Smooth muscle cell (in vitro differentiated cells): Measurements from ENCODE around the gene NCAPG2. TPM values are rescaled to one million over a fixed set of nuclear protein-coding genes. Genes with fewer than 3 reads are reported as not detected.

Experiments
- DNase-seq: peaks from one replicate; lab custom pipeline; 2025; ENCODE audit not compliant: unreplicated experiment; lab: John Stamatoyannopoulos, UW
- H2AFZ ChIP-seq: fragments of 200-600 bp; sonication (generic); 2 replicates; pipeline ENCODE4 v1.6.0; 2016; ENCODE audit warnings: antibody characterized with exemption, low read depth, mild to moderate bottlenecking
- H3F3A ChIP-seq: fragments of 200-600 bp; sonication (generic); 2 replicates; pipeline ENCODE4 v1.6.0; 2017; ENCODE audit warnings: antibody characterized with exemption, low read depth
- H3K27ac ChIP-seq: fragments of 200-600 bp; sonication (generic); 2 replicates; pipeline ENCODE4 v1.5.1; 2016; ENCODE audit warnings: low read depth, mild to moderate bottlenecking
- H3K27me3 ChIP-seq: fragments of 200-600 bp; sonication (generic); 2 replicates; pipeline ENCODE4 v1.6.1; 2016; ENCODE audit warnings: low read depth, mild to moderate bottlenecking
- H3K36me3 ChIP-seq: fragments of 200-600 bp; sonication (generic); 2 replicates; pipeline ENCODE4 v1.5.1; 2016; ENCODE audit warnings: low read depth
- H3K4me1 ChIP-seq: fragments of 200-600 bp; sonication (generic); 2 replicates; pipeline ENCODE4 v1.5.1; 2016; ENCODE audit warnings: low read depth
- H3K4me2 ChIP-seq: fragments of 200-600 bp; sonication (generic); 2 replicates; pipeline ENCODE4 v1.6.0; 2016; ENCODE audit warnings: mild to moderate bottlenecking
- H3K4me3 ChIP-seq: fragments of 200-600 bp; sonication (generic); 2 replicates; pipeline ENCODE4 v1.5.1; 2016; ENCODE audit warnings: mild to moderate bottlenecking
- H3K79me2 ChIP-seq: fragments of 200-600 bp; sonication (generic); 2 replicates; pipeline ENCODE4 v1.6.0; 2016; ENCODE audit warnings: low read depth, mild to moderate bottlenecking
- H3K9ac ChIP-seq: fragments of 200-600 bp; sonication (generic); 2 replicates; pipeline ENCODE4 v1.6.0; 2016; ENCODE audit warnings: low read depth
- H3K9me3 ChIP-seq: fragments of 200-600 bp; sonication (generic); replicated peaks from 2 replicates; pipeline ENCODE4 v1.5.1; 2016; ENCODE audit warnings: low read depth
- H4K20me1 ChIP-seq: fragments of 200-600 bp; sonication (generic); 2 replicates; pipeline ENCODE4 v1.6.0; 2016; ENCODE audit warnings: low read depth
- WGBS: methylation state at CpG from one replicate; pipeline ENCODE4 v1.1.7; 2016; ENCODE audit warnings: low lambda C conversion rate; 5-methylcytosine and 5-hydroxymethylcytosine counted together
- polyA plus RNA-seq: library from polyadenylated mRNA; unstranded; fragments of >200 nt; fragmentation: Nextera tagmentation; extraction: Ambion mirVana; gene quantifications from 2 replicates; pipeline ENCODE4 v1.2.1, GENCODE V29; 2016
- total RNA-seq: library from RNA; depleted of rRNA; stranded (reverse); fragments of >200 nt; gene quantifications from 2 replicates; pipeline ENCODE4 v1.2.3, GENCODE V29; 2014
- TF ChIP-seq, protein P1 (sequence below): fragments of 200-600 bp; sonication (generic); IDR thresholded peaks from 2 replicates; pipeline ENCODE4 v1.5.1; 2017; ENCODE audit warnings: borderline replicate concordance, mild to moderate bottlenecking, antibody characterized with exemption; ENCODE audit not compliant: insufficient read depth, poor library complexity, severe bottlenecking

Gene NCAPG2
- total and polyA plus RNA-seq, 2 experiments from 2014 or later, result 9.9 to 12.5 TPM

GRCh38 chr7:158720112-158720511 lies 15.5 kb upstream of the NCAPG2 start:
- Histone ChIP-seq H3F3A (no peaks in the 10 kb centered on the region), H3K4me1 (no peaks in the 10 kb centered on the region), H2AFZ (no peak overlapping the region), H3K9me3 (no peaks in the 10 kb centered on the region), H3K36me3 (no peaks in the 10 kb centered on the region), H3K27me3 (peaks cover 19% of the 10 kb centered on the region), H3K9ac (no peak overlapping the region), H3K79me2 (no peaks in the 10 kb centered on the region), H3K4me3 (no peak overlapping the region), H4K20me1 (no peaks in the 10 kb centered on the region), H3K4me2 (no peak overlapping the region), H3K27ac (no peak overlapping the region)
- no peak for DNase-seq
- TF ChIP-seq, protein P1, sequence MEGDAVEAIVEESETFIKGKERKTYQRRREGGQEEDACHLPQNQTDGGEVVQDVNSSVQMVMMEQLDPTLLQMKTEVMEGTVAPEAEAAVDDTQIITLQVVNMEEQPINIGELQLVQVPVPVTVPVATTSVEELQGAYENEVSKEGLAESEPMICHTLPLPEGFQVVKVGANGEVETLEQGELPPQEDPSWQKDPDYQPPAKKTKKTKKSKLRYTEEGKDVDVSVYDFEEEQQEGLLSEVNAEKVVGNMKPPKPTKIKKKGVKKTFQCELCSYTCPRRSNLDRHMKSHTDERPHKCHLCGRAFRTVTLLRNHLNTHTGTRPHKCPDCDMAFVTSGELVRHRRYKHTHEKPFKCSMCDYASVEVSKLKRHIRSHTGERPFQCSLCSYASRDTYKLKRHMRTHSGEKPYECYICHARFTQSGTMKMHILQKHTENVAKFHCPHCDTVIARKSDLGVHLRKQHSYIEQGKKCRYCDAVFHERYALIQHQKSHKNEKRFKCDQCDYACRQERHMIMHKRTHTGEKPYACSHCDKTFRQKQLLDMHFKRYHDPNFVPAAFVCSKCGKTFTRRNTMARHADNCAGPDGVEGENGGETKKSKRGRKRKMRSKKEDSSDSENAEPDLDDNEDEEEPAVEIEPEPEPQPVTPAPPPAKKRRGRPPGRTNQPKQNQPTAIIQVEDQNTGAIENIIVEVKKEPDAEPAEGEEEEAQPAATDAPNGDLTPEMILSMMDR, result no peak
- WGBS, result 91% methylated on average over 9 of the region's 9 CpGs

DNA sequence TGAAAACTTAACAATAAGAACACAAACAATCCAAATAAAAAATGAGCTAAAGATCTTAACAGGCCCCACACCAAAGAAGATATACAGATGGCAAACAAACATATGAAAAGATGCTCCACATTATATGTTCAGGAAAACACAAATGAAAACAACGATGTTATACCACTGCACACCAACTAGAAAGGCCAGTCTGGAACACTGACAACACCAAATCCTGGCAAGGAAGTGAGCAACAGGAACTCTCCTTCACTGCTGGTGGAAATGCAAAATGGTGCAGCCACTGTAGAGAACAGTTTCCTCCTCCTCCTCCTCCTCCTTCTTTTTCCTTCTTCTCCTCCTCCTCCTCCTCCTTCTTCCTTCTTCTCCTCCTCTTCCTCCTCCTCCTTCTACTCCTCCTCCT lies 12.2 kb upstream of the NCAPG2 start:
- no peak overlapping the region for H2AFZ ChIP-seq
- no peak overlapping the region for H3K27ac ChIP-seq
- peaks cover 19% of the 10 kb centered on the region for H3K27me3 ChIP-seq
- H3F3A ChIP-seq, result no peaks in the 10 kb centered on the region
- H3K9me3 ChIP-seq, result no peaks in the 10 kb centered on the region
- H3K4me2 ChIP-seq, result no peak overlapping the region
- 96% methylated on average over 1 of the region's 1 CpG for WGBS
- H3K4me1 ChIP-seq, result no peaks in the 10 kb centered on the region
- no peaks in the 10 kb centered on the region for H3K36me3 ChIP-seq
- H3K4me3 ChIP-seq, result no peak overlapping the region
- TF ChIP-seq, protein P1, result no peak
- H3K9ac ChIP-seq, result no peak overlapping the region
- H4K20me1 ChIP-seq, result no peaks in the 10 kb centered on the region
- no peaks in the 10 kb centered on the region for H3K79me2 ChIP-seq
- DNase-seq, result no peak

GRCh38 chr7:158710651-158711102 lies 6.1 kb upstream of the NCAPG2 start:
- no peaks in the 10 kb centered on the region for H4K20me1 ChIP-seq
- H3F3A ChIP-seq, result no peaks in the 10 kb centered on the region
- H3K9ac ChIP-seq, result no peak overlapping the region
- H2AFZ ChIP-seq, result no peak overlapping the region
- no peaks in the 10 kb centered on the region for H3K27me3 ChIP-seq
- H3K9me3 ChIP-seq, result no peaks in the 10 kb centered on the region
- H3K36me3 ChIP-seq, result no peaks in the 10 kb centered on the region
- no peak overlapping the region for H3K4me3 ChIP-seq
- TF ChIP-seq, protein P1, result no peak
- H3K4me2 ChIP-seq, result no peak overlapping the region
- 62% methylated on average over 7 of the region's 7 CpGs for WGBS
- DNase-seq, result no peak
- no peak overlapping the region for H3K27ac ChIP-seq
- no peaks in the 10 kb centered on the region for H3K79me2 ChIP-seq
- H3K4me1 ChIP-seq, result peaks cover under 1% of the 10 kb centered on the region

GRCh38 chr7:158707610-158708009 lies 3.0 kb upstream of the NCAPG2 start:
- Histone ChIP-seq H4K20me1 (no peaks in the 10 kb centered on the region), H2AFZ (no peak overlapping the region)
- DNase-seq, result no peak

More at GRCh38 chr7:158707610-158708009, 3.0 kb upstream of the NCAPG2 start:
- Histone ChIP-seq H3K27ac (no peak overlapping the region), H3K9me3 (no peaks in the 10 kb centered on the region), H3K4me3 (no peak overlapping the region), H3F3A (no peaks in the 10 kb centered on the region), H3K4me2 (no peak overlapping the region), H3K36me3 (no peaks in the 10 kb centered on the region), H3K4me1 (peaks cover 15% of the 10 kb centered on the region), H3K9ac (no peak overlapping the region), H3K27me3 (no peaks in the 10 kb centered on the region), H3K79me2 (peaks cover 19% of the 10 kb centered on the region)
- 64% methylated on average over 4 of the region's 4 CpGs for WGBS
- TF ChIP-seq, protein P1, result no peak
